ENCODE results near the gene MYOM3.

DNA sequence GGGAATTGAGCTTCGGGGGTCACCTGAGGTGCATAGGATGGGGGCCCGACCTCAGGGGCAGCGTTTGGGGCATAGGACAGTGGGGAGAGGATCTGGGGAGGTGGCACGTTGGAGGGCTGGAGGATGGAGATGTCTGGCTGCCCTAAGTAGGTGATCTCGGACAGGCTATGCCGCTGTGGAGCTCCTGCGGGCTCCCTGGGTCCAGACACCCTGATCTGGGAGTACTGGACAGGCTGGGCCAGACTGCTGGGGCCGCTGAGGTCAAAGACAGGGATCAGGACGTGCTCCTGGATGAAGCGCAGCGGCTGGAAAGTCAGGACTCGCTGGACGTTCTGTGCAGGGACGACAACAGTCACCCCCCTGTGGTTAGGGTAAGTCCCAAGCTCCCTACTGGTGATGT lies 9.5 kb upstream of the MYOM3 start:
- TF ChIP-seq, protein P1, sequence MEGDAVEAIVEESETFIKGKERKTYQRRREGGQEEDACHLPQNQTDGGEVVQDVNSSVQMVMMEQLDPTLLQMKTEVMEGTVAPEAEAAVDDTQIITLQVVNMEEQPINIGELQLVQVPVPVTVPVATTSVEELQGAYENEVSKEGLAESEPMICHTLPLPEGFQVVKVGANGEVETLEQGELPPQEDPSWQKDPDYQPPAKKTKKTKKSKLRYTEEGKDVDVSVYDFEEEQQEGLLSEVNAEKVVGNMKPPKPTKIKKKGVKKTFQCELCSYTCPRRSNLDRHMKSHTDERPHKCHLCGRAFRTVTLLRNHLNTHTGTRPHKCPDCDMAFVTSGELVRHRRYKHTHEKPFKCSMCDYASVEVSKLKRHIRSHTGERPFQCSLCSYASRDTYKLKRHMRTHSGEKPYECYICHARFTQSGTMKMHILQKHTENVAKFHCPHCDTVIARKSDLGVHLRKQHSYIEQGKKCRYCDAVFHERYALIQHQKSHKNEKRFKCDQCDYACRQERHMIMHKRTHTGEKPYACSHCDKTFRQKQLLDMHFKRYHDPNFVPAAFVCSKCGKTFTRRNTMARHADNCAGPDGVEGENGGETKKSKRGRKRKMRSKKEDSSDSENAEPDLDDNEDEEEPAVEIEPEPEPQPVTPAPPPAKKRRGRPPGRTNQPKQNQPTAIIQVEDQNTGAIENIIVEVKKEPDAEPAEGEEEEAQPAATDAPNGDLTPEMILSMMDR (IDR thresholded peaks at IDR 0.05; ENCODE audit: poor library complexity), result no peak
- TF ChIP-seq EZH2phosphoT487 (IDR thresholded peaks at IDR 0.05; ENCODE audit: low read depth, severe bottlenecking, unreplicated experiment), result no peak
- TF ChIP-seq EZH2 (IDR thresholded peaks at IDR 0.05; ENCODE audit: borderline replicate concordance), result no peak
